Trophoblast cell (in vitro differentiated cells and primary cell): ENCODE measurements around the gene MTMR4.

Experiments
- DNase-seq, 2 donors: peaks; one replicate each; pipeline ENCODE4 v3.0.0-alpha.2; 2016
- H2AFZ ChIP-seq: 2 replicates; pipeline ENCODE4 v1.6.1; 2013; ENCODE audit warnings: low read length, moderate library complexity, mild to moderate bottlenecking; ENCODE audit not compliant: insufficient read depth, poor library complexity
- H2AK5ac ChIP-seq: 2 replicates; pipeline ENCODE4 v1.6.1; 2013; ENCODE audit warnings: mild to moderate bottlenecking, low read length
- H2BK120ac ChIP-seq: 2 replicates; pipeline ENCODE4 v1.6.1; 2013; ENCODE audit warnings: low read length, mild to moderate bottlenecking, moderate library complexity; ENCODE audit not compliant: insufficient read depth, poor library complexity
- H2BK12ac ChIP-seq: 2 replicates; pipeline ENCODE4 v1.6.1; 2013; ENCODE audit warnings: mild to moderate bottlenecking, low read length, moderate library complexity
- H2BK5ac ChIP-seq: 2 replicates; pipeline ENCODE4 v1.6.1; 2013; ENCODE audit warnings: low read length, low read depth, moderate library complexity, mild to moderate bottlenecking; ENCODE audit not compliant: poor library complexity
- H3K14ac ChIP-seq: 2 replicates; pipeline ENCODE4 v1.6.1; 2013; ENCODE audit warnings: mild to moderate bottlenecking, low read length
- H3K18ac ChIP-seq: 2 replicates; pipeline ENCODE4 v1.6.1; 2013; ENCODE audit warnings: mild to moderate bottlenecking, low read length
- H3K23ac ChIP-seq: 2 replicates; pipeline ENCODE4 v1.6.1; 2013; ENCODE audit warnings: low read length
- H3K27ac ChIP-seq: 2 replicates; pipeline ENCODE4 v1.5.1; 2013; ENCODE audit warnings: low read depth, mild to moderate bottlenecking, inconsistent platforms, low read length, moderate library complexity
- H3K27me3 ChIP-seq: 2 replicates; pipeline ENCODE4 v1.6.1; 2013; ENCODE audit warnings: inconsistent platforms, mild to moderate bottlenecking, low read length, moderate library complexity; ENCODE audit not compliant: insufficient read depth
- H3K36me3 ChIP-seq, 2 experiments: 1 replicate in 1 of 2; 2 replicates in 1 of 2; pipeline ENCODE4 v1.6.1; 2013; ENCODE audit warnings: low read length in 2 of 2, mild to moderate bottlenecking in 2 of 2, moderate library complexity in 1 of 2; ENCODE audit not compliant: insufficient read depth in 2 of 2, control insufficient read depth in 1 of 2
- H3K4ac ChIP-seq: 2 replicates; pipeline ENCODE4 v1.6.1; 2013; ENCODE audit warnings: low read depth, mild to moderate bottlenecking, low read length, moderate library complexity
- H3K4me1 ChIP-seq, 2 experiments: 1 replicate in 1 of 2; 2 replicates in 1 of 2; pipeline ENCODE4 v1.6.1; 2013; ENCODE audit warnings: low read length in 2 of 2, mild to moderate bottlenecking in 2 of 2, moderate library complexity in 1 of 2; ENCODE audit not compliant: insufficient read depth in 2 of 2, control insufficient read depth in 1 of 2
- H3K4me2 ChIP-seq: 2 replicates; pipeline ENCODE4 v1.6.1; 2013; ENCODE audit warnings: inconsistent platforms, mild to moderate bottlenecking, low read length, moderate library complexity
- H3K4me3 ChIP-seq: 2 replicates; pipeline ENCODE4 v1.5.1; 2013; ENCODE audit warnings: mild to moderate bottlenecking, low read depth, low read length, inconsistent platforms
- H3K79me1 ChIP-seq: one replicate; pipeline ENCODE4 v1.6.1; 2013; ENCODE audit warnings: low read length
- H3K79me2 ChIP-seq: 2 replicates; pipeline ENCODE4 v1.6.1; 2013; ENCODE audit warnings: low read length, mild to moderate bottlenecking; ENCODE audit not compliant: control insufficient read depth, insufficient read depth, poor library complexity
- H3K9ac ChIP-seq: 2 replicates; pipeline ENCODE4 v1.6.1; 2013; ENCODE audit warnings: mild to moderate bottlenecking, low read length
- H3K9me3 ChIP-seq: 2 replicates; pipeline ENCODE4 v1.6.1; 2013; ENCODE audit warnings: low read depth, mild to moderate bottlenecking, control low read depth, inconsistent platforms, low read length; ENCODE audit not compliant: insufficient read depth
- H4K12ac ChIP-seq: 2 replicates; pipeline ENCODE4 v1.6.1; 2013; ENCODE audit warnings: low read depth, mild to moderate bottlenecking, low read length, moderate library complexity
- H4K8ac ChIP-seq: 2 replicates; pipeline ENCODE4 v1.6.1; 2013; ENCODE audit warnings: low read depth, mild to moderate bottlenecking, low read length, moderate library complexity
- H4K91ac ChIP-seq: one replicate; pipeline ENCODE4 v1.6.1; 2013; ENCODE audit warnings: low read depth, mild to moderate bottlenecking, low read length, moderate library complexity
- WGBS: extraction: QIAGEN DNeasy Blood & Tissue Kit; methylation state at CpG from one replicate; pipeline ENCODE4 v1.1.7; 2013; ENCODE audit warnings: missing lambda C conversion rate; ENCODE audit not compliant: insufficient read length, insufficient coverage; ENCODE audit errors: extremely low coverage; 5-methylcytosine and 5-hydroxymethylcytosine counted together

MTMR4 gene

DNA sequence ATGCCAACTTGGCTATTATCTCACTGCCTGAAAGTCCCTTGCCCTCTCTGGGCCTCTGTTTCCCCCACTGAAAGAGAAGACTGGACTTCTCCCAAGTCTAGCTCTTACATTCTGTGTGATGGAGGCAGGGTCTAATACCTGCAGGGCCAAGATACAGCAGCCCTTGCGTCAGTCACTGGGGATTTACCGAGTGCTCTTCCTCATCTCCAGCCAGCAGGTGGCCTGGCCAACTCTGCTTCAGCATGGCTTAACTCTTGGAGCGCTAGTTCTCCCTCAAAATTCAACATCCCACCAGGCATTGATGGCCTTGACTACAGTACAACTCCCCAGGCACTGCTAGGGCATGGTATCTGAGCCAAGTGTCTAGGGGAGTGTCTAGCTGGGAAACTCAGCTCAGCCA is 19.9 kb upstream of the MTMR4 start:
- no peaks in the 10 kb centered on the region for H3K36me3 ChIP-seq
- H2AFZ ChIP-seq, result no peak overlapping the region
- no CpG with 5 or more reads among the region's 3 CpGs for WGBS

DNA sequence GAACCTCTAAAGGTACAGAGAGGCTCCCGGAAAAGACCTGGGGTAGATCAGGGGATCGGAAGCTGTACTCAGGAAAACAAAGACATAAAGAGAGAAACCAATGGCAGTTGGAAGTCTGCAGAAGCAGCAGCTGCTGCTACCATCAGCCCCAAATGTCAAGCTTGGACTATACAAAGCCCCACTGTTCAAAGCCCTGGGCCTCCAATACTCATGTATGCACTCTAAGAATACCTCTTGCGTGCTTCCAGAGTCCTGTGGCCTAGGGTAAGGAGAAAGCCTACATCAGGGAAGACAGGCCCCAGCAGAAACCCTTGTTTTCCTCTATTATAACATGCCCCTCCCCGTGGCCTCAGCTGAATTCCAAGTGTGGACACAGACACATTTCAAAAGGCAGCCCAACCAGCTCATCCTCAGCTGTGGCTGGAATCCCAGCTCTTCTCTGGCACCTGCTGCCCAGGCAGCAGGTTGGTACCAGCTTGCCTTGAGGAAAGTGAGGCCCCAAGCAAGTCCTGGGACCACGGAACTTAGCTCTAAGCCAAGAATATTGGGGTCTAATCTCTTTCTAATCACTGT is 19.3 kb upstream of the MTMR4 start:
- H4K12ac ChIP-seq, result no peak overlapping the region
- H4K91ac ChIP-seq, result no peak overlapping the region
- H2AK5ac ChIP-seq, result no peak overlapping the region
- H2BK12ac ChIP-seq, result no peak overlapping the region
- H3K27ac ChIP-seq, result no peak overlapping the region
- H3K79me1 ChIP-seq, result no peaks in the 10 kb centered on the region
- H2BK5ac ChIP-seq, result no peak overlapping the region
- no peak overlapping the region for H3K4me3 ChIP-seq
- peaks cover 16% of the 10 kb centered on the region for H3K27me3 ChIP-seq
- no peak overlapping the region for H3K23ac ChIP-seq
- H3K9ac ChIP-seq, result no peak overlapping the region
- no peaks in the 10 kb centered on the region for H3K36me3 ChIP-seq
- H3K4me1 ChIP-seq, result peaks cover 9 to 25% of the 10 kb centered on the region in 2 experiments
- DNase-seq, result no peak
- no peak overlapping the region for H3K18ac ChIP-seq
- no peak overlapping the region for H4K8ac ChIP-seq
- H3K4ac ChIP-seq, result no peak overlapping the region
- no peak overlapping the region for H2AFZ ChIP-seq
- WGBS, result no CpG with 5 or more reads among the region's 5 CpGs
- no peaks in the 10 kb centered on the region for H3K9me3 ChIP-seq
- no peaks in the 10 kb centered on the region for H3K79me2 ChIP-seq
- H3K14ac ChIP-seq, result no peak overlapping the region
- H2BK120ac ChIP-seq, result no peak overlapping the region
- no peak overlapping the region for H3K4me2 ChIP-seq

More for the DNA sequence above, 19.9 kb upstream of the MTMR4 start:
- no peak overlapping the region for H4K91ac ChIP-seq
- H3K79me1 ChIP-seq, result no peaks in the 10 kb centered on the region
- peaks cover 2% of the 10 kb centered on the region for H3K9me3 ChIP-seq
- no peak overlapping the region for H2AK5ac ChIP-seq
- no peak overlapping the region for H3K18ac ChIP-seq
- H3K79me2 ChIP-seq, result no peaks in the 10 kb centered on the region
- H4K12ac ChIP-seq, result no peak overlapping the region
- no peak overlapping the region for H3K27ac ChIP-seq
- no peak overlapping the region for H3K14ac ChIP-seq
- no peak overlapping the region for H3K4ac ChIP-seq
- no peak for DNase-seq
- no peak overlapping the region for H2BK120ac ChIP-seq
- H2BK12ac ChIP-seq, result no peak overlapping the region
- no peak overlapping the region for H3K4me3 ChIP-seq
- H3K23ac ChIP-seq, result no peak overlapping the region
- H3K4me1 ChIP-seq, result peaks cover 9 to 25% of the 10 kb centered on the region in 2 experiments
- H3K9ac ChIP-seq, result no peak overlapping the region
- peaks cover 16% of the 10 kb centered on the region for H3K27me3 ChIP-seq
- H3K4me2 ChIP-seq, result no peak overlapping the region
- H2BK5ac ChIP-seq, result no peak overlapping the region
- H4K8ac ChIP-seq, result no peak overlapping the region

DNA sequence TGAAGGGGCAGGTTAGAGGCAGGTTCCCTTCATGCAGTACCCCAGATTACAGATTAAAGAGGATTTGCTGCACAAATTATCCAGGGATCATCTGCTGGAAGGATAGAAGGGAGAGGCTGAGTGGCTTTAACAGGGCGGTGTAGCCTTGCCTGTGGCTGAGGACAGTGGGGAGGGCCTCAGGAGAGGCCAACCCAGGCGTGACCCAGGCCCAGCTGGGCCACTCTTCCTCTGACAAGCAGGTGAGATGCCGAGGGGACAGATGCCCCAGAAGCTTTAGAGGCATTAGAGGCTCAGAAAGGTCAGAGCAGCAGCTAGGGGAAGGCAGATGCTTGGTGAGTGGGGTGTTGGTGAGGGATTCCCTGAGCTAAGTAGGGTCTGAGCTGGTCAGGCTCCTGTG is 18.1 kb upstream of the MTMR4 start:
- Histone ChIP-seq H3K36me3 (no peaks in the 10 kb centered on the region), H3K79me1 (no peaks in the 10 kb centered on the region), H3K4me3 (no peak overlapping the region), H4K91ac (no peak overlapping the region), H3K9me3 (no peaks in the 10 kb centered on the region), H4K8ac (no peak overlapping the region), H3K9ac (no peak overlapping the region), H4K12ac (no peak overlapping the region), H3K18ac (no peak overlapping the region), H3K4me2 (no peak overlapping the region), H3K23ac (no peak overlapping the region), H2AK5ac (no peak overlapping the region), H2BK12ac (no peak overlapping the region), H3K79me2 (no peaks in the 10 kb centered on the region), H2BK5ac (no peak overlapping the region), H3K27ac (no peak overlapping the region), H3K4me1 (peaks cover 9 to 25% of the 10 kb centered on the region in 2 experiments), H2BK120ac (no peak overlapping the region), H3K27me3 (peaks cover 16% of the 10 kb centered on the region), H3K14ac (no peak overlapping the region), H2AFZ (no peak overlapping the region), H3K4ac (no peak overlapping the region)
- DNase-seq, result no peak
- WGBS, result no CpG with 5 or more reads among the region's 3 CpGs

DNA sequence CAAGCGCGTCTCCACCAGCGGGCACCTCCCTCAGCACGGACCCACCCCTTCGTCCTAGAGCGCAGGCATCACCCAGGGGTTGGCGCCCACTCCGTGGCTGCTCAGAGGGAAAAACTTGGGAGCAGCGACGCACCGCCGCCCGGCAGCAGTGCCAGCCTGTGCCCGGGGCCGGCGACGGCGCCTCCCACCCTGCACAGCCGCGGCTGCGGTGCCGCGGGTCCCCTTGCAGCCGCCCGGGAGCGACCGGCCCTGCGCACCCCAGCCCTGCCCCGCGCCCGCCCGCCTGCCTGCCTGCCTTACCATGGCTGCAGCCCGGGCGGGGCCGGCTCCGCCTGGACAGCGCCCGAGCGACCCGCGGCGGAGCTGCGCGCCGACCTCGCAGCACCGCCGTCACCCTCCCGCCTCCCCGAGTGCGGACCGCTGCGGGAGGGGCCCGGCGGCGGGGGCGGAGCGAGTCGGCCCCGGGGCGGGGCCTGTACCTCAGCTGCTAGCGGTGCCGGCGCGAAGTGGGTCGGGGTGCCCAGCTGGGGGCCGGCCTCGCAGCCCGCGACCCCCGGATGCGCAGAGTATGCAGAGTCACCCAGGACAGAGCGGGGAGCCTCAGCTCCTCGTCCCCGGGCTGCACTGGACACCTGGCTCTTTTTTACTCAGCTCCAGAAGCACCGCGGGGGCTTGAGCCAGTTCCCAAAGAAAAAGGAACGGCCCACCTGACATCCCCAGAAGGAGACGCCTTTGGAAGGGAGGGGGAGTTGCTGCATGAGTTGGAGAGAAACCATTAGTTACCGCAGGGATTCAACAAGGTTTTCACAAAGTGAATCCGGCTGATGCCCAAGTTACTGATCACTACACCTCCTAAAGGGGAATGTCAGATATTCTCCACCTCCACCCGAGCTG is 17.5 kb upstream of the MTMR4 start:
- H3K36me3 ChIP-seq, result no peaks in the 10 kb centered on the region
- H2BK5ac ChIP-seq, result no peak overlapping the region
- no peaks in the 10 kb centered on the region for H3K79me2 ChIP-seq
- no peak overlapping the region for H2AFZ ChIP-seq
- no peak overlapping the region for H3K4ac ChIP-seq
- no peak overlapping the region for H4K8ac ChIP-seq
- no peak overlapping the region for H3K14ac ChIP-seq
- no peak overlapping the region for H2BK120ac ChIP-seq
- no peak overlapping the region for H4K91ac ChIP-seq
- H3K9ac ChIP-seq, result no peak overlapping the region
- H2AK5ac ChIP-seq, result no peak overlapping the region
- no peak overlapping the region for H3K18ac ChIP-seq
- peak overlapping the region; percentile 81 for H3K4me2 ChIP-seq
- H3K23ac ChIP-seq, result no peak overlapping the region
- WGBS, result no CpG with 5 or more reads among the region's 82 CpGs
- no peaks in the 10 kb centered on the region for H3K79me1 ChIP-seq
- no peaks in the 10 kb centered on the region for H3K9me3 ChIP-seq
- no peak overlapping the region for H2BK12ac ChIP-seq
- peaks cover 16% of the 10 kb centered on the region for H3K27me3 ChIP-seq
- H3K27ac ChIP-seq, result no peak overlapping the region
- H3K4me1 ChIP-seq, result peaks cover 9 to 25% of the 10 kb centered on the region in 2 experiments
- H4K12ac ChIP-seq, result no peak overlapping the region
- peak overlapping the region; percentile 65 for H3K4me3 ChIP-seq
- DNase-seq, result peak; percentile 32 to 67
